ENCODE data around the gene TMEM213.
A peak's percentile ranks its signal among the peaks of the same experiment; 100 is the strongest.

The TMEM213 gene

DNA sequence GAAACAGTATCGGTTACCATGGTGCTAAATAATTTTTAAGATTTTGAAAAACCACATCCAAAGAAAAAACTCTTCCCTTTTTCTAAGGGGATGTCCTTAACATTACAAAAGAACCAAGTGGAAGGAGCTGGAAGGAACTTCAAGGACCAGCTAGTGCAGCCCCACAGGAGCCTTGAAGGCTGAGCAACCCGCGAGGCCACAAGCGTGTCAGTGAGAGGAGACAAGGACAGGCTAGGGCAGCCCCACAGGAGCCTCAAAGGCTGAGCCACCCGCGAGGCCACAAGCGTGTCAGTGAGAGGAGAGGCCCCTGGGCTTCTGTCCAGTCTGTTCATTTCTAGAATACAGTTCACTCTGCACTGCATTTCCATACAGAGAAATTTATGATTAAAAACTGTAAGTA lies 80.3 kb downstream of the TMEM213 start:
- DNase-seq, result no peak

DNA sequence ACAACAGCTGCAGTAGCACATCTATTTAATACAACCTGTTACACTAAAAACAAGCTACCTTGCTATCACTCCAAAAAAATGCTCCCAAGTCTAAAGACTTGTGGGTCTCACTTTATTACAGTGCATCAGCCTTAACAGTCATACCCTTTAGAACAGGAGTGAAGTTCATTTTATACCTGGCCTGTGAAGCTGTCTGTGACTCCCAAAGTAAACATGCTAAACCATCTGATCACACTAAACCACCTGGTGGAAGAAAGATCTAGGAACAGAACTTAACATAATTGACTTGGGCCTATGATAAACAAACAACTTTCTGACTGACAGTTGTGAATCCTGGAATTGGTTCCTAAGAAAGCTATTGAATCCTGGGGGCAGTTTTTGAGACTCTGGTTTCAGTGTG lies 81.1 kb downstream of the TMEM213 start:
- DNase-seq, result no peak

DNA sequence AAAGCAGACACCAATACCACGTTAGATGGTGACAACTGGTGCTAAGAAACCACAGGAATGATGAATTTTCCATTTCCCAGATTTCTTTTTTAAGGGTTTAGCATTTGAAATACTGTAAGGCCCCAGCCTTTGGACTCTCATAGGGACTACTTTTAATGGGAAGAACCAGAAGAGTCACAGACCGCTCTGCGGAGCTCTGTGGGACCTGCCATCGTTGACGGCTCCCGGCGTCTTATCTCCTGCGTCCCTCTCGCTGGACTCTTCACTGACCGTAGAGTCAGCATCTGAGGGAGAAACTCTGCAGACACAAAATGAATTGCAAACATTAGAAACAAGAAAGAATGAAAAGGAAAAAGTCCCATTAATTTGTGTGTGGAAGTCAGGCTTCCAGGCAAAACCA lies 81.6 kb downstream of the TMEM213 start:
- DNase-seq, result no peak

DNA sequence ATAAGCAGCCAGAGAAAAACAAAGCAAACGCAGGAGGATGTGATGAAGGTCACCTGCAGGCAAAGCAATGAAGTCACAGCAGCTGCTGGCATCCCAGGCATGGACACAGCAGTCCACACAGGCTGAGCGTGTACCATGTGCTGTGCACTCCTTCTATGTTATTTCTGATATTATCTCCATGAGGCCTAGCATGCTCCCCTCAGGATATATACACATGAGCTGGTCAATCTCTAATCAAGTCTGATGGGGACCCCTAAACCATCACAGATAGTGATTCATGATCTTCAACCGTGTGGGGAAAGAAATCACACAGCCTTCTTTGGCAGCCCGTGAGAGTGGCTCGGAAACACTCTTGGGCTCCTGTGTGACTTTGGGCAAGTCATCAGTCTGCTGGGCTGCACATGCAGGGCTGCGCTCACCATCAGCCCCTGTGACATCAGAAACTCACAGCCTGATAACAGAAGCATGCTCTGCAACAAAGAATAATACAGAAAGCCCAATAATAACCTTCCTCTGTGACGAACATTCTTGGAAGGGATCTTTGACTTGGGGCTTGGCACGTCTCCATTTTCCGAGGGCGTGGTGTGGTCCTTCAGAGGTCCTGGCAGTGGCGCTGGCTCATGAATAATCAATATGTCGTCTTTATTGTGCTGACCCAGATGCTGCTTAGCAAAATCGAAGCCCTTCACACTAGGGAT lies 83.2 kb downstream of the TMEM213 start:
- DNase-seq, result no peak

DNA sequence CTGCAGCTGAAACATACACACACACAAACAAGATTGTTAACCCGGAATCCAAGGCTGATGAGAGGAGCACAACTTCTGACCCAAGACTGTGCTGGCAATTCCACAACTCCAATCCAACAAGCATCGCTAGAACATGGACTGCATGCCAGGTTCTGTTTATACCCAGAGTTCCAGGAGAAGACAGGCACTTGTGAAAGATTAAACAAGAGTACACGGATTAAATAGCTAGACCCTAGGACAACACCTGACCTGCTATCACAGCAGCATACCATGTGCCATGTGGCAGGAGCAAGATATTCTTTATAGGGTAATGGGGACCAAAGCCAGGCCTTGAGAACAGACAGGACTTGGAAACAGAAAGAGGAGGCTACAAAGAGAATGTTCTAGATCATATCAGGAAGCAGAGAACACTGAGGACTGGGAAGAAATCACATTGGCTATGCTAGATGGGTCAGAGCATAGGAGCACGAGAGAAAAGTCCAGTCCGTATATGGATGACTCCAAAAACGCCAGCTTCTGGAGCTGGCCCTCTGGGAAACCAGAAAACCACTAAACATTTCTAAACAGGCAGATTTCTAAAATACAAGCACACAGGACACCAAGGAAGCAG lies 83.9 kb downstream of the TMEM213 start:
- DNase-seq, result no peak

DNA sequence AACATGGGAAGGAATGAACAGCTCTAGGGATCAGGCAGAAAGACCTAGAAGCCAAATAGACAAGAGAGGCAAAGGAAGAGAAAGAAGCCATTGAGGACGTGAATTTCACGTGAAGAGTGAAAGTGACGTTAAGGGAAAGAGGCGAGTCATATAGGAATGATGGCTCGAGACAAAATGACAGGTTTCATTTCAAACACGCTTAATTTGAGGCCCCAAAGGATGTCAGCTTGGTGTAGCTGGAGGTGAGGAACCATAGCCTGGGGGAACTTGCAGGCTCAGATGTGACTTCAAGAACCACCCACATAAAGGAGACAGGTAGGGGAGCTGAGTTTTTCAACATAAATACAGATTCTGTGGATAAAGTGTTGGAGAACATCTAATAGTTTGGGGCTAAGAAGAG lies 84.5 kb downstream of the TMEM213 start:
- DNase-seq, result no peak

DNA sequence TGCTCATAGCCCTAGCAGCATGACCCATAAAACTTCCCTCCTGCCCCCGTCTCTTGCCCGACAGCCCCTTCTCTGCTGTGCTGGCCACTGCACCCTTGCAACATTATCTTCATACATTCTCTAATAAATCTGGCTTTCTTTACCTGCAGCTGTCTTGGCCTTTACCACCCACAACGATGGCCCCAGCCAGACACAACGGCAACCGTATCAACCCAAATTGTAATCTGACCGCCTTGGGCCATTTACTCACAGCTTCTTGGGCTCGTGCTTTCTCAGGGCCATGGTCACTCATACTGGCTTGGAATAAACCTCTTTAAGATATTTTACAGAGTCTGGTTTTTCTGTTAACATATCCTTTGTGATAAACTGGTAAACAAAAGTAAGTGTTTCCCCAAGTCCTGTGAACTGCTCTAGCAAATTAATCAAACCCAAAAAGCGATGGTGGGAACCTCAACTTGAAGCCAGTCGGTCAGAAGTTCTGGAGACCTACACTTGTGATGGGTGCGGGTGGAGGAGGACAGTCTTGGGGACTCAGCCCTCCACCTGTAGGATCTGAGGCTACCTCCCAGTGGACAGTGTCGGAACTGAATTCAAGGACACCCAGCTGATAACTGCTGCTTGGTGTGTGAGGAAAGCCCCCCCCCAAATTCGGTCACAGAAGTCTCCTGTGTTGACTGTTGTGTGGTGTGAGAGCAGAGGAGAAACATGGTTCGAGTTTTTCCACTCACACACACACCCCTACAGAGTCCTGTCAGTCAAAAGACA lies 87.8 kb downstream of the TMEM213 start:
- DNase-seq, result no peak

DNA sequence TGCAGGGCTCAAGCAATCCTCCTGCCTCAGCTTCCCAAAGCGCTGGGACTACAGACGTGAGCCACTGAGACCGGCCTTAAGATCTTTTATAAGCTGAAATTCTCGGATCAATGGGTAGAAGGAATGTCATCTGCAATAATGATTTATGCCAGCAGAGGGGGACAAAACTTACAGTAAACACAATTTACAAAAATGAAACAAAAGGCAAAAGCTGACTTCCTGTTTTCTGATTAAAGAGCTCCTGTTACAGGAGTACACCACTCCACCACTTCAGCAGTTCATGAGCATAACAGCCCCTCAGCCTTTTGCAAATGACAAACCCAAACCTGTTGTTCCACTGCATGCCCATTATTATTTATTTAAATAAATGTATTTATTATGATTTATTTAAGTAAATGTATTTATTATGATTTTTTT lies 88.7 kb downstream of the TMEM213 start:
- DNase-seq, result peak; percentile 81

DNA sequence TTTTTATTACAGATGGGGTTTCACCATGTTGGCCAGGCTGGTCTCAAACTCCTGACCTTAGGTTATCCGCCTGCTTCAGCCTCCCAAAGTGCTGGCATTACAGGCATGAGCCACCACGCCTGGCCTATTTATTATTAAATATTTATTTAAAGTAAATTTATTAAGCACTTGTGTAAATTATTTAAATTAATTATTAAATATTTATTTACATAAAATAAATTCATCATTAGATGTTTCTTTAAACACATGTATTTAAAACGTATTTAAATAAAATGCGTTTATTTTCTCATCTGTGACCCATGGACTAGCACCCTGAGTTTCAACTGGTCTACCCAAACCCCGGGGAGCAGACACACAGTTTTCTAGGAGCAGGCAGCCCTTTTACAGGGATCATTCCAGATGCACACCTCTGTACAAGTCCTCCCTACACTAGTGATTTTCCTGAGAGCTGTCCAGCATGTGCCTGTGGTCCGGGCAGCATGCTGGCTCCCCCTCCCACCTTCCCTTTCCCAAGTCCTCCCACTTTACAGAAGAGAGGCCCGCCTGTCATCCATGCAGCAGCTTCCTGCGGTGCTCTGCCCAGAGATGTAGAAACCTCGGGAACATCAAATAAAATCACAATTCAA lies 89.4 kb downstream of the TMEM213 start:
- DNase-seq, result no peak
